ENCODE data around the gene ARL11.

ARL11 gene

GRCh38 chr13:49641801-49642291, 13.5 kb downstream of the ARL11 start:
- H3K4me3 ChIP-seq (ENCODE audit: low read length): no peak overlapping the region
- TF ChIP-seq, protein P1, sequence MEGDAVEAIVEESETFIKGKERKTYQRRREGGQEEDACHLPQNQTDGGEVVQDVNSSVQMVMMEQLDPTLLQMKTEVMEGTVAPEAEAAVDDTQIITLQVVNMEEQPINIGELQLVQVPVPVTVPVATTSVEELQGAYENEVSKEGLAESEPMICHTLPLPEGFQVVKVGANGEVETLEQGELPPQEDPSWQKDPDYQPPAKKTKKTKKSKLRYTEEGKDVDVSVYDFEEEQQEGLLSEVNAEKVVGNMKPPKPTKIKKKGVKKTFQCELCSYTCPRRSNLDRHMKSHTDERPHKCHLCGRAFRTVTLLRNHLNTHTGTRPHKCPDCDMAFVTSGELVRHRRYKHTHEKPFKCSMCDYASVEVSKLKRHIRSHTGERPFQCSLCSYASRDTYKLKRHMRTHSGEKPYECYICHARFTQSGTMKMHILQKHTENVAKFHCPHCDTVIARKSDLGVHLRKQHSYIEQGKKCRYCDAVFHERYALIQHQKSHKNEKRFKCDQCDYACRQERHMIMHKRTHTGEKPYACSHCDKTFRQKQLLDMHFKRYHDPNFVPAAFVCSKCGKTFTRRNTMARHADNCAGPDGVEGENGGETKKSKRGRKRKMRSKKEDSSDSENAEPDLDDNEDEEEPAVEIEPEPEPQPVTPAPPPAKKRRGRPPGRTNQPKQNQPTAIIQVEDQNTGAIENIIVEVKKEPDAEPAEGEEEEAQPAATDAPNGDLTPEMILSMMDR (conservative IDR thresholded peaks at IDR 0.05; ENCODE audit: low read length): no peak
- peak; percentile 86 for DNase-seq (ENCODE audit: low read depth)

- no peak for DNase-seq (ENCODE audit: low read depth)
- H3K4me3 ChIP-seq (ENCODE audit: low read length): no peak overlapping the region
Observed at GRCh38 chr13:49643035-49643646, 14.8 kb downstream of the ARL11 start.

DNA sequence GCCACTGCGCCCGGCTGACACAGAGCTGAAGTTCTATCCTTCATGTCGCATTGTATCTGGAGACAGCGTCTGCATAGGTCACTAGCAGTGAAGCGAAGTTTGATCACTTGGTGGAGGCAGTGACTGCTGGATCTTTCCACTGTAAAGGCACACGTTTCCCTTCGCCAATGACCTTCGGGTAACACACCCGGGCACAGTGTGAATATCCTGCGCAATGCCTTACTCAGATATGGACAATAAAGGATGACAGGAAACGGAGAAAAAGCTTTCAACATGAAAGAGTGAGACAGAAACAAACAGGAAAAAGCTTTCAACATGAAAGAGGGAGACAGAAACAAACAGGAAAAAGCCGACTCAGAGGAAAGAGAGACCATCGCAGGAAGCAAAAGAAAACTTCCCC, 17.1 kb downstream of the ARL11 start:
- TF ChIP-seq, protein P1 (conservative IDR thresholded peaks at IDR 0.05; ENCODE audit: low read length): no peak
- no peak for DNase-seq (ENCODE audit: low read depth)
- no peak overlapping the region for H3K4me3 ChIP-seq (ENCODE audit: low read length)

More at GRCh38 chr13:49643035-49643646, 14.8 kb downstream of the ARL11 start:
- TF ChIP-seq, protein P1 (conservative IDR thresholded peaks at IDR 0.05; ENCODE audit: low read length): no peak

DNA sequence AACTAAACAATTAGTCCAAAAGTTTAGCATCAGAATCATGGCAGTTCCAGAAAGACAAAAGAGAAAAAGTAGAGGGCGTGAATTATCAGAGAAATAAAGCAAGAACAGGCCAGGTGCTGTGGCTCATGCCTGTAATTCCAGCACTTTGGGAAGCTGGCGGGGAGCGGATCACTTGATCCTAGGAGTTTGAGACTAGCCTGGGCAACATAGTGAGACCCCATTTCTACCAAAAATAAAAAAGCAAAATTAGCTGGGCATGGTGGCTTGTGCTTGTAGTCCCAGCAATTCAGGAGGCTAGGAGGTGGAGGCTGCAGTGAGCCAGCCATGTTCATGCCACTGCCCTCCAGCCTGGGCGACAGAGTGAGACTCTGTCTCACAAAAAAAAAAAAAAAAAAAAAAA, 18.4 kb downstream of the ARL11 start:
- TF ChIP-seq, protein P1 (conservative IDR thresholded peaks at IDR 0.05; ENCODE audit: low read length): no peak
- no peak for DNase-seq (ENCODE audit: low read depth)
- no peak overlapping the region for H3K4me3 ChIP-seq (ENCODE audit: low read length)

DNA sequence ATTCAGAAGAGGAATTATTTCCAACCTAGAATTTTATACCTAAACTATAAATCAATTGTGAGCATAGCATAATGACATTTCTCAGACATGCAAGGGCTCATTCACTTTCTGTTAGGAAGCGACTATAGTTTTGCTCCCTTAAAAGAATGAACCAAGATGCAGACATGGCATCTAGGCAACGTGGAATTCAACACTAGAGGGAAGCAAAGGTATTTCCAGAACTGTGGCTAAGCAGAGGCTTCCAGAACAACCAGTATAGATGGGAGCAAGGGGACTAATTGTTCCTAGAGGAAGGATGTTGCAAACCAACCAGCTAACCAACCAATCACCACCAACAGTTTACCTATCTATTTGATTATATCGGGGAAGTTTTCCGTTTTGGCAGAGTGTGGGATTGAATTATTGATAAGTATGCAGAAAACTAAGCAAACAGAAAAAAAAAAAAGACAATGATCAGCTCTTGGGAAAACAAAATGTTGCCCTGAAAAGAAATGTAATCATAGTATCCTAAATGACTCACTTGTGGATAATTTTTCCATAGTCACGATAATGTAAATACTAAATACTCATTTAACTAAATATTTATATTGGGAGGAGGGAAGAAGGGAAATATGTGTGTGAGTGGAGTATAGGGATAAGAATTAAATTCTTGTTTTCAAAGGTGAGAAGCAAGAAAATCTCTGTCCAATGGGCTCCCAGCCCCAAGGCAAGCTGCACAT, 21.1 kb downstream of the ARL11 start:
- H3K4me3 ChIP-seq (ENCODE audit: low read length): no peak overlapping the region
- peak; percentile 44 for DNase-seq (ENCODE audit: low read depth)
- TF ChIP-seq, protein P1 (conservative IDR thresholded peaks at IDR 0.05; ENCODE audit: low read length): peak; percentile 60

DNA sequence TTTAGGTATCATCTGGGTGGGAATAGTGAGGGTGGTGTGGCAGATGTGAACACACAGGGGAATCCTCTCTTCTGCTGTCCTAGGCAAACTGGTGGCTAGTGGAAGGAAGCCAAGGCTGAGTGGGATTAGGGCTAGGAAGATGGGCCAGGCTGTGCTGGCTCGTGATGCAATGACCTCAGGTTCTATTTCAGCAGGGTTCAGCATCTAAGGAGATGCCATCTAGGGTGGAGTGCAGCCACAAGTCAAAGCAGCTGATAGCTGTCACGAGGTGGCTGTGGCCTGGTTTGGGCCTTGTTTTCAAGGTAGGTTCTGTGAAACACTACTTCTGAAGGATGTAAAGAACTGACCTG, 21.6 kb downstream of the ARL11 start:
- TF ChIP-seq, protein P1 (conservative IDR thresholded peaks at IDR 0.05; ENCODE audit: low read length): no peak
- H3K4me3 ChIP-seq (ENCODE audit: low read length): no peak overlapping the region
- DNase-seq (ENCODE audit: low read depth): no peak

Data from AG10803 (cell line).